Fibroblast of skin of left quadriceps (primary cell): ENCODE measurements around the gene CACNA2D4.
A peak's percentile ranks its signal among the peaks of the same experiment; 100 is the strongest.

ENCODE experiments used
- DNase-seq, 2 experiments: peaks; one replicate each; pipeline ENCODE4 v3.0.0-alpha.2; 2013; ENCODE audit warnings: low read depth in 2 of 2

Gene CACNA2D4

GRCh38 chr12:1800401-1801302, 117.8 kb downstream of the CACNA2D4 start:
- DNase-seq: no peak

- DNase-seq: no peak
Measured at GRCh38 chr12:1799882-1800400, 118.5 kb downstream of the CACNA2D4 start.

- DNase-seq: no peak
Measured at GRCh38 chr12:1799051-1799881, 119.2 kb downstream of the CACNA2D4 start.

- DNase-seq: no peak
Measured at GRCh38 chr12:1798641-1799020, 119.8 kb downstream of the CACNA2D4 start.

- no peak for DNase-seq
Measured at GRCh38 chr12:1797991-1798640, 120.3 kb downstream of the CACNA2D4 start.

GRCh38 chr12:1797011-1797901, 121.2 kb downstream of the CACNA2D4 start:
- no peak for DNase-seq

GRCh38 chr12:1796515-1797010, 121.9 kb downstream of the CACNA2D4 start:
- no peak for DNase-seq

- peak; percentile 72 to 76 for DNase-seq
Measured at GRCh38 chr12:1795785-1796514, 122.5 kb downstream of the CACNA2D4 start.

GRCh38 chr12:1795221-1795784, 123.1 kb downstream of the CACNA2D4 start:
- DNase-seq: no peak

GRCh38 chr12:1794440-1795090, 123.9 kb downstream of the CACNA2D4 start:
- DNase-seq: no peak

GRCh38 chr12:1793426-1794210, 124.8 kb downstream of the CACNA2D4 start:
- no peak for DNase-seq

- no peak for DNase-seq
Measured at GRCh38 chr12:1792406-1792805, 126.0 kb downstream of the CACNA2D4 start.

- peak in 1 of 2 experiments; percentile 35 for DNase-seq
Measured at GRCh38 chr12:1791104-1791841, 127.2 kb downstream of the CACNA2D4 start.

- no peak for DNase-seq
Measured at GRCh38 chr12:1790444-1790843, 128.0 kb downstream of the CACNA2D4 start.

GRCh38 chr12:1787714-1788113, 130.7 kb downstream of the CACNA2D4 start:
- DNase-seq: no peak

GRCh38 chr12:1782215-1782614, 136.2 kb downstream of the CACNA2D4 start:
- DNase-seq: no peak

- DNase-seq: no peak
Measured at GRCh38 chr12:1781772-1782171, 136.7 kb downstream of the CACNA2D4 start.

- DNase-seq: no peak
Measured at GRCh38 chr12:1779783-1780182, 138.7 kb downstream of the CACNA2D4 start.
